Aorta (tissue), 5 donors: ENCODE results near the gene TPM3. TPM values are rescaled to one million over a fixed set of nuclear protein-coding genes. Genes with fewer than 3 reads are reported as not detected.
A peak's percentile ranks its signal among the peaks of the same experiment; 100 is the strongest.
"Not testable (repeated sequence)": the region's sequence is repeated elsewhere in the genome, so short reads cannot be mapped to it uniquely, and the experiment has no call there.

Experiments
- ATAC-seq: fragments of 200-7000 bp; cut with Tn5 transposase; one replicate; pipeline ENCODE4 v1.9.1; 2022; ENCODE audit warnings: moderate library complexity; ENCODE audit not compliant: low FRiP score
- DNase-seq, 2 donors: peaks; one replicate each; pipeline ENCODE4 v3.0.0-alpha.2; 2020
- H3K27ac ChIP-seq, 2 donors: one replicate each; pipeline ENCODE4 v1.5.1; 2013; ENCODE audit warnings: low read length in 2 of 2, mild to moderate bottlenecking in 2 of 2, moderate library complexity in 2 of 2, control low read depth in 1 of 2, inconsistent platforms in 1 of 2, low read depth in 1 of 2
- H3K27me3 ChIP-seq, 2 donors: one replicate each; pipeline ENCODE4 v1.6.1; 2013; ENCODE audit warnings: control low read depth in 1 of 2, low read length in 1 of 2, mild to moderate bottlenecking in 1 of 2, moderate library complexity in 1 of 2; ENCODE audit not compliant: insufficient read depth in 2 of 2, control insufficient read depth in 1 of 2
- H3K36me3 ChIP-seq, 2 donors: one replicate each; pipeline ENCODE4 v1.6.1; 2013; ENCODE audit warnings: control low read depth in 1 of 2, low read length in 1 of 2, mild to moderate bottlenecking in 1 of 2; ENCODE audit not compliant: insufficient read depth in 2 of 2, control insufficient read depth in 1 of 2
- H3K4me1 ChIP-seq, 2 donors: one replicate each; pipeline ENCODE4 v1.6.1; 2013; ENCODE audit warnings: low read length in 2 of 2, control low read depth in 1 of 2, mild to moderate bottlenecking in 1 of 2, moderate library complexity in 1 of 2; ENCODE audit not compliant: insufficient read depth in 2 of 2, control insufficient read depth in 1 of 2
- H3K4me3 ChIP-seq, 2 donors: one replicate each; pipeline ENCODE4 v1.5.1; 2013; ENCODE audit warnings: low read length in 2 of 2, control low read depth in 1 of 2, mild to moderate bottlenecking in 1 of 2
- H3K9me3 ChIP-seq: one replicate; pipeline ENCODE4 v1.6.1; 2013; ENCODE audit warnings: mild to moderate bottlenecking, low read length; ENCODE audit not compliant: control insufficient read depth
- WGBS, 2 donors: extraction: QIAGEN DNeasy Blood & Tissue Kit; methylation state at CpG; one replicate each; pipeline ENCODE4 v1.1.7; 2013; 5-methylcytosine and 5-hydroxymethylcytosine counted together
- intact Hi-C, 2 donors: fragments of 100-400 bp; cut with DNase I; formaldehyde crosslinking; loops; one replicate each; pipeline versions ENCODE4 v1.14.2 to v1.15.0; 2022
- polyA plus RNA-seq, 2 donors: library from polyadenylated mRNA; stranded (reverse); fragments of 200-250 nt; gene quantifications; one replicate each; pipeline ENCODE4 v1.2.3, GENCODE V29; 2013
- total RNA-seq, 2 donors: library from RNA; stranded (reverse); fragmentation: NEBNext Ultra II Directional; extraction: Animal tissue kit (Norgen Biotek cat#: 25700); gene quantifications; one replicate each; pipeline ENCODE4 v1.2.1, GENCODE V29; 2021
- donor health status: healthy with polysubstance abuse.
- donor health status: Bipolar disorder and iron deficiency.
- donor health status: DM: no; HTN: no; CAD: no.
- donor health status: DM: no; HTN: no; CAD: no.
- donor health status: DM: yes; HTN: yes; CAD: no.

The TPM3 gene
- total and polyA plus RNA-seq, 4 donors = 79.7 to 186 (median 160) TPM

- no peak for ATAC-seq
- peaks cover 0 to 4% of the 10 kb centered on the region in 2 donors for H3K36me3 ChIP-seq
- intact Hi-C loops = no loop called here
- H3K27me3 ChIP-seq = no peaks in the 10 kb centered on the region
- WGBS, 2 donors = 53 to 57% methylated on average over 3 of the region's 3 CpGs
- peaks cover 0 to 2% of the 10 kb centered on the region in 2 donors for H3K4me1 ChIP-seq
- DNase-seq = no peak
- H3K9me3 ChIP-seq = no peaks in the 10 kb centered on the region
- no peak overlapping the region for H3K4me3 ChIP-seq
- no peak overlapping the region for H3K27ac ChIP-seq
Observed at GRCh38 chr1:154218545-154218944, 26.6 kb upstream of the TPM3 start.

- intact Hi-C loops = no loop called here
- no peak for DNase-seq
- no peaks in the 10 kb centered on the region for H3K27me3 ChIP-seq
- WGBS, 2 donors = 87 to 93% methylated on average over 1 of the region's 1 CpG
- peaks cover 7 to 14% of the 10 kb centered on the region in 2 donors for H3K36me3 ChIP-seq
- H3K9me3 ChIP-seq = no peaks in the 10 kb centered on the region
- no peaks in the 10 kb centered on the region for H3K4me1 ChIP-seq
- H3K27ac ChIP-seq = no peak overlapping the region
- H3K4me3 ChIP-seq = no peak overlapping the region
- no peak for ATAC-seq
Observed at GRCh38 chr1:154213274-154213673, 21.4 kb upstream of the TPM3 start.

- intact Hi-C loops = no loop called here
- Histone ChIP-seq H3K27ac (no peak overlapping the region), H3K36me3 (peaks cover 7 to 14% of the 10 kb centered on the region in 2 donors), H3K27me3 (no peaks in the 10 kb centered on the region), H3K4me3 (no peak overlapping the region), H3K4me1 (no peaks in the 10 kb centered on the region), H3K9me3 (no peaks in the 10 kb centered on the region)
- DNase-seq (no peak), ATAC-seq (no peak)
- 90 to 96% methylated on average over 10 of the region's 10 CpGs for WGBS, 2 donors
Observed at GRCh38 chr1:154212083-154212482, 20.2 kb upstream of the TPM3 start.

GRCh38 chr1:154208677-154209388, 16.9 kb upstream of the TPM3 start:
- Histone ChIP-seq H3K27me3 (no peaks in the 10 kb centered on the region), H3K9me3 (no peaks in the 10 kb centered on the region), H3K4me3 (no peak overlapping the region), H3K36me3 (peaks cover 11 to 12% of the 10 kb centered on the region in 2 donors), H3K4me1 (no peaks in the 10 kb centered on the region), H3K27ac (no peak overlapping the region)
- DNase-seq (peak in 1 of 2 donors; percentile 24), ATAC-seq (no peak)
- WGBS, 2 donors = 71 to 78% methylated on average over 5 of the region's 5 CpGs
- intact Hi-C loops = no loop called here

GRCh38 chr1:154207262-154207661, 15.4 kb upstream of the TPM3 start:
- no peak overlapping the region for H3K27ac ChIP-seq
- ATAC-seq = no peak
- peaks cover 3 to 7% of the 10 kb centered on the region in 2 donors for H3K36me3 ChIP-seq
- no peaks in the 10 kb centered on the region for H3K9me3 ChIP-seq
- H3K4me3 ChIP-seq = no peak overlapping the region
- no peaks in the 10 kb centered on the region for H3K4me1 ChIP-seq
- WGBS, 2 donors = 84 to 88% methylated on average over 9 of the region's 9 CpGs
- H3K27me3 ChIP-seq = no peaks in the 10 kb centered on the region
- intact Hi-C loops = no loop called here
- no peak for DNase-seq

- intact Hi-C loops = no loop called here
- Histone ChIP-seq H3K27me3 (no peaks in the 10 kb centered on the region), H3K9me3 (no peaks in the 10 kb centered on the region), H3K4me3 (no peak within 1 kb of the TSS), H3K4me1 (no peaks in the 10 kb centered on the region), H3K27ac (no peak within 1 kb of the TSS), H3K36me3 (peaks cover 3 to 4% of the 10 kb centered on the region in 2 donors)
- 79 to 82% methylated on average over 1 of the region's 1 CpG for WGBS, 2 donors
- no peak for ATAC-seq
- no peak for DNase-seq
Observed at GRCh38 chr1:154206196-154206595, 14.3 kb upstream of the TPM3 start, which contains the start of gene CFAP141. CFAP141 (minus strand) TSS chr1:154206333; CDS start chr1:154206307, 26 bp downstream.

GRCh38 chr1:154205778-154206177, 13.9 kb upstream of the TPM3 start:
- ATAC-seq, H3K4me1 ChIP-seq, H3K9me3 ChIP-seq, DNase-seq, intact Hi-C loops, H3K36me3 ChIP-seq, H3K4me3 ChIP-seq, H3K27ac ChIP-seq, H3K27me3 ChIP-seq: not testable (repeated sequence)
- 92 to 94% methylated on average over 11 of the region's 11 CpGs for WGBS, 2 donors

- H3K27ac ChIP-seq = peak overlapping the region in 1 of 2 donors; percentile 38
- no peak overlapping the region for H3K4me3 ChIP-seq
- intact Hi-C loops = loop anchor here in 1 of 2 donors (2.0 kb wide), 1 partner anchor 73 kb away; the partner anchor contains the start of gene HAX1
Observed at GRCh38 chr1:154199563-154199879, 7.6 kb upstream of the TPM3 start.

More at GRCh38 chr1:154199563-154199879, 7.6 kb upstream of the TPM3 start:
- peaks cover 0 to 2% of the 10 kb centered on the region in 2 donors for H3K4me1 ChIP-seq
- DNase-seq = no peak
- no peaks in the 10 kb centered on the region for H3K9me3 ChIP-seq
- H3K36me3 ChIP-seq = no peaks in the 10 kb centered on the region
- 82 to 89% methylated on average over 3 of the region's 3 CpGs for WGBS, 2 donors
- H3K27me3 ChIP-seq = no peaks in the 10 kb centered on the region
- peak; percentile 22 for ATAC-seq
